A673 (cell line): Measurements from ENCODE around the gene CRYGC. TPM values are rescaled to one million over a fixed set of nuclear protein-coding genes. Genes with fewer than 3 reads are reported as not detected.

ENCODE experiments used
- Bru-seq: library from RNA; stranded (reverse); fragments of 400-500 nt; gene quantifications from one replicate; lab custom pipeline; 2021; lab: Mats Ljungman, UMichigan
- BruChase-seq, 2 experiments: library from RNA; stranded (reverse); fragments of 400-500 nt; gene quantifications; one replicate each; lab custom pipeline; 2021; lab: Mats Ljungman, UMichigan
- BruUV-seq: library from RNA; stranded (reverse); fragments of 400-500 nt; replicated peaks from 2 replicates; lab custom pipeline; 2021; lab: Mats Ljungman, UMichigan
- CTCF ChIA-PET: fragments of 300-600 bp; sonication (Branson Sonifier 250); formaldehyde crosslinking; loops from one replicate; lab custom pipeline; 2022; ENCODE audit warnings: antibody characterized with exemption; lab: Charles Lee
- POLR2A ChIA-PET: fragments of 300-600 bp; sonication (Branson Sonifier 250); formaldehyde crosslinking; loops from one replicate; lab custom pipeline; 2022; ENCODE audit warnings: antibody characterized with exemption; ENCODE audit not compliant: low non-redundant PET; lab: Charles Lee
- DNase-seq: peaks from one replicate; pipeline ENCODE4 v3.0.0-alpha.2; 2015; ENCODE audit warnings: low spot score
- H3K27ac ChIP-seq: fragments of 200-600 bp; sonication (generic); 2 replicates; pipeline ENCODE4 v1.5.1; 2016; ENCODE audit warnings: mixed run types, low read depth, mild to moderate bottlenecking, mixed read lengths, antibody characterized with exemption, low read length; ENCODE audit not compliant: poor library complexity, severe bottlenecking
- H3K27me3 ChIP-seq: fragments of 200-600 bp; sonication (generic); replicated peaks from 2 replicates; pipeline ENCODE4 v1.6.1; 2017; ENCODE audit warnings: mixed run types, low read depth, mild to moderate bottlenecking, mixed read lengths, antibody characterized with exemption, low read length; ENCODE audit not compliant: insufficient read depth, poor library complexity
- H3K36me3 ChIP-seq: fragments of 200-600 bp; sonication (generic); 2 replicates; pipeline ENCODE4 v1.6.1; 2016; ENCODE audit warnings: mixed run types, mild to moderate bottlenecking, mixed read lengths, antibody characterized with exemption, low read length; ENCODE audit not compliant: insufficient read depth, poor library complexity, severe bottlenecking
- H3K4me1 ChIP-seq: fragments of 200-600 bp; sonication (generic); 2 replicates; pipeline ENCODE4 v1.6.1; 2017; ENCODE audit warnings: mixed run types, mild to moderate bottlenecking, mixed read lengths, antibody characterized with exemption, low read length; ENCODE audit not compliant: insufficient read depth, poor library complexity, severe bottlenecking
- H3K4me3 ChIP-seq: fragments of 200-600 bp; sonication (generic); 2 replicates; pipeline ENCODE4 v1.5.1; 2016; ENCODE audit warnings: low read depth, mixed run types, mild to moderate bottlenecking, mixed read lengths, low read length; ENCODE audit not compliant: poor library complexity, severe bottlenecking
- H3K9me3 ChIP-seq: fragments of 200-600 bp; sonication (generic); 2 replicates; pipeline ENCODE4 v1.6.1; 2016; ENCODE audit warnings: mixed run types, low read depth, mild to moderate bottlenecking, mixed read lengths, antibody characterized with exemption, low read length; ENCODE audit not compliant: poor library complexity, severe bottlenecking
- EZH2 ChIP-seq: fragments of 200-600 bp; sonication (generic); IDR thresholded peaks from 2 replicates; pipeline ENCODE4 v1.6.1; 2017; ENCODE audit warnings: borderline replicate concordance, low read depth, mild to moderate bottlenecking, mixed read lengths, antibody characterized with exemption, low read length; ENCODE audit not compliant: poor library complexity, severe bottlenecking
- intact Hi-C: fragments of 100-400 bp; cut with micrococcal nuclease; formaldehyde crosslinking; loops from one replicate; pipeline ENCODE4 v1.10.0; 2022; ENCODE audit not compliant: unreplicated experiment
- long read RNA-seq: library from polyadenylated mRNA; stranded (forward); transcript quantifications from one replicate; pipeline ENCODE4 v2.0.0, GENCODE V29; 2022
- total RNA-seq: library from RNA; stranded (reverse); gene quantifications from 2 replicates; pipeline ENCODE4 v1.2.3, GENCODE V29; 2021
- TF ChIP-seq, protein P1 (sequence below): fragments of 300-800, 200-600 bp; sonication (generic); conservative IDR thresholded peaks from 2 replicates; pipeline ENCODE4 v1.5.1; 2017; ENCODE audit warnings: low read depth, mild to moderate bottlenecking, antibody characterized with exemption, low read length, moderate library complexity, mixed read lengths

CRYGC gene, protein sequence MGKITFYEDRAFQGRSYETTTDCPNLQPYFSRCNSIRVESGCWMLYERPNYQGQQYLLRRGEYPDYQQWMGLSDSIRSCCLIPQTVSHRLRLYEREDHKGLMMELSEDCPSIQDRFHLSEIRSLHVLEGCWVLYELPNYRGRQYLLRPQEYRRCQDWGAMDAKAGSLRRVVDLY
- total RNA-seq, result not detected in 2 replicates
- Bru-seq, nascent RNA, result not detected
- not detected for BruChase-seq, experiment 1, labeled RNA remaining after a 2-hour chase
- not detected for BruChase-seq, experiment 2, labeled RNA remaining after a 6-hour chase
- long read RNA-seq, result 0 reads

GRCh38 chr2:208129744-208130711 is at the start of gene CRYGC:
CRYGC (minus strand) TSS chr2:208129828; CDS start chr2:208129792, 36 bp downstream.
- H3K4me3 ChIP-seq, result no peak within 1 kb of the TSS
- peaks cover 4% of the 10 kb centered on the region for H3K27me3 ChIP-seq
- no peaks in the 10 kb centered on the region for H3K36me3 ChIP-seq
- no peaks in the 10 kb centered on the region for H3K4me1 ChIP-seq
- BruUV-seq, result no TSS peak
- ChIA-PET CTCF (no interaction called here), POLR2A (interaction anchor here (0.5 kb wide), 1 partner anchor 17 kb away, joined by 5 read pairs; no protein-coding TSS in a partner anchor)
- H3K9me3 ChIP-seq, result no peaks in the 10 kb centered on the region
- intact Hi-C loops, result no loop called here
- H3K27ac ChIP-seq, result no peak within 1 kb of the TSS
- no peak for TF ChIP-seq EZH2
- TF ChIP-seq, protein P1, sequence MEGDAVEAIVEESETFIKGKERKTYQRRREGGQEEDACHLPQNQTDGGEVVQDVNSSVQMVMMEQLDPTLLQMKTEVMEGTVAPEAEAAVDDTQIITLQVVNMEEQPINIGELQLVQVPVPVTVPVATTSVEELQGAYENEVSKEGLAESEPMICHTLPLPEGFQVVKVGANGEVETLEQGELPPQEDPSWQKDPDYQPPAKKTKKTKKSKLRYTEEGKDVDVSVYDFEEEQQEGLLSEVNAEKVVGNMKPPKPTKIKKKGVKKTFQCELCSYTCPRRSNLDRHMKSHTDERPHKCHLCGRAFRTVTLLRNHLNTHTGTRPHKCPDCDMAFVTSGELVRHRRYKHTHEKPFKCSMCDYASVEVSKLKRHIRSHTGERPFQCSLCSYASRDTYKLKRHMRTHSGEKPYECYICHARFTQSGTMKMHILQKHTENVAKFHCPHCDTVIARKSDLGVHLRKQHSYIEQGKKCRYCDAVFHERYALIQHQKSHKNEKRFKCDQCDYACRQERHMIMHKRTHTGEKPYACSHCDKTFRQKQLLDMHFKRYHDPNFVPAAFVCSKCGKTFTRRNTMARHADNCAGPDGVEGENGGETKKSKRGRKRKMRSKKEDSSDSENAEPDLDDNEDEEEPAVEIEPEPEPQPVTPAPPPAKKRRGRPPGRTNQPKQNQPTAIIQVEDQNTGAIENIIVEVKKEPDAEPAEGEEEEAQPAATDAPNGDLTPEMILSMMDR, result no peak
- no peak for DNase-seq

GRCh38 chr2:208179028-208179609 is 49.5 kb upstream of the CRYGC start:
- intact Hi-C loops, result loop anchor here (5.0 kb wide), 1 partner anchor 298 kb away; no protein-coding TSS in a partner anchor
- no peak for DNase-seq
- H3K36me3 ChIP-seq, result no peaks in the 10 kb centered on the region
- H3K4me1 ChIP-seq, result peaks cover 4% of the 10 kb centered on the region
- no peaks in the 10 kb centered on the region for H3K27me3 ChIP-seq
- TF ChIP-seq, protein P1, result no peak
- TF ChIP-seq EZH2, result no peak
- no peak overlapping the region for H3K27ac ChIP-seq
- no peak overlapping the region for H3K4me3 ChIP-seq
- no peaks in the 10 kb centered on the region for H3K9me3 ChIP-seq
- POLR2A ChIA-PET, result no interaction called here
- BruUV-seq, result no TSS peak
- CTCF ChIA-PET, result no interaction called here

DNA sequence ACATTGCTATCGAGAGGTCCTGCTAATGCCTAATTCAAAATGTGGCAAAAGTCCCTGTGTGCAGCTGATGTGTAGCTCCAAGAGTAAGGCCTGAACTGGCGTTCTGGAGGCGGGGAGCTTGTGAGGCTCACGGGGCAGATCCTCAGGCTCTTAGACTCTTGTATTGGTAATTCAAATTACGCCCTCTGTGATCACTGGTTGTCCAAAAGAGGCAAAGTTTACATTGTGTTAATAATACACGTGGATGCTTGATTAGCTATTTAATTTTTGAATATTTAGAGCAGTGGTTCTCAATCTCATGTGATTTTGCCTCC is 46.2 kb upstream of the CRYGC start:
- Histone ChIP-seq H3K27ac (no peak overlapping the region), H3K4me3 (no peak overlapping the region), H3K36me3 (no peaks in the 10 kb centered on the region), H3K4me1 (peaks cover 4% of the 10 kb centered on the region), H3K27me3 (no peaks in the 10 kb centered on the region), H3K9me3 (no peaks in the 10 kb centered on the region)
- ChIA-PET POLR2A (no interaction called here), CTCF (interaction anchor here (1.1 to 1.2 kb wide), 2 partner anchors 79 to 429 kb away, joined by 3 to 8 read pairs; partner anchors contain the start of gene IDH1)
- no TSS peak for BruUV-seq
- intact Hi-C loops, result loop anchor here (1.0 to 5.0 kb wide), 2 partner anchors 79 to 302 kb away; no protein-coding TSS in a partner anchor
- DNase-seq, result peak; percentile 17
- TF ChIP-seq, protein P1, result no peak
- TF ChIP-seq EZH2, result no peak
